Left renal cortex interstitium (tissue), 4 donors: Measurements from ENCODE around the gene ADARB2. TPM values are rescaled to one million over a fixed set of nuclear protein-coding genes. Genes with fewer than 3 reads are reported as not detected.

ENCODE experiments used
- DNase-seq, 4 donors: peaks; one replicate each; pipeline ENCODE4 v3.0.0-alpha.2; 2013; ENCODE audit warnings: low read depth in 4 of 4, low spot score in 2 of 4, missing footprints in 1 of 4
- polyA plus RNA-seq, 4 donors: library from polyadenylated mRNA; unstranded; fragments of 120-200 nt; gene quantifications; one replicate each; pipeline ENCODE4 v1.2.1, GENCODE V29; 2013; ENCODE audit not compliant: insufficient read length in 4 of 4

The ADARB2 gene
- polyA plus RNA-seq, 4 donors = 1.2 to 2.0 (median 1.3) TPM

GRCh38 chr10:1665021-1665661 lies 72.2 kb downstream of the ADARB2 start:
- no peak for DNase-seq

GRCh38 chr10:1664333-1664964 lies 72.9 kb downstream of the ADARB2 start:
- no peak for DNase-seq

- no peak for DNase-seq
Observed at GRCh38 chr10:1663226-1663625, 74.1 kb downstream of the ADARB2 start.

GRCh38 chr10:1662438-1663025 lies 74.8 kb downstream of the ADARB2 start:
- no peak for DNase-seq

- no peak for DNase-seq
Observed at GRCh38 chr10:1661859-1662437, 75.4 kb downstream of the ADARB2 start.

GRCh38 chr10:1661416-1661815 lies 75.9 kb downstream of the ADARB2 start:
- DNase-seq = no peak

GRCh38 chr10:1660815-1661214 lies 76.5 kb downstream of the ADARB2 start:
- DNase-seq = no peak

GRCh38 chr10:1660386-1660785 lies 76.9 kb downstream of the ADARB2 start:
- DNase-seq = no peak

GRCh38 chr10:1659221-1659791 lies 78.0 kb downstream of the ADARB2 start:
- DNase-seq = no peak

- DNase-seq = no peak
Observed at GRCh38 chr10:1658658-1659057, 78.7 kb downstream of the ADARB2 start.

GRCh38 chr10:1657479-1657878 lies 79.8 kb downstream of the ADARB2 start:
- no peak for DNase-seq

- no peak for DNase-seq
Observed at GRCh38 chr10:1655367-1655766, 82.0 kb downstream of the ADARB2 start.

GRCh38 chr10:1654811-1655356 lies 82.4 kb downstream of the ADARB2 start:
- no peak for DNase-seq

GRCh38 chr10:1654247-1654646 lies 83.1 kb downstream of the ADARB2 start:
- no peak for DNase-seq

GRCh38 chr10:1653321-1653720 lies 84.0 kb downstream of the ADARB2 start:
- no peak for DNase-seq

- no peak for DNase-seq
Observed at GRCh38 chr10:1652151-1652550, 85.2 kb downstream of the ADARB2 start.

- DNase-seq = no peak
Observed at GRCh38 chr10:1651270-1651966, 85.9 kb downstream of the ADARB2 start.

- no peak for DNase-seq
Observed at GRCh38 chr10:1650542-1651269, 86.6 kb downstream of the ADARB2 start.

GRCh38 chr10:1648648-1649047 lies 88.7 kb downstream of the ADARB2 start:
- no peak for DNase-seq

- DNase-seq = no peak
Observed at GRCh38 chr10:1646332-1646731, 91.0 kb downstream of the ADARB2 start.
